Measurements from ENCODE around the gene PCDHGB3. TPM values are rescaled to one million over a fixed set of nuclear protein-coding genes. Genes with fewer than 3 reads are reported as not detected.
A peak's percentile ranks its signal among the peaks of the same experiment; 100 is the strongest.

PCDHGB3 gene
- total RNA-seq, 1 experiment from 2014 or later = 22.7 TPM

GRCh38 chr5:141354900-141355469 is 15.1 kb upstream of the PCDHGB3 start, which contains the start of gene PCDHGA4:
Gene PCDHGA4 (plus strand): TSS chr5:141355021. CDS start chr5:141355108, 87 bp downstream.
- Histone ChIP-seq H2AFZ (ENCODE audit: low read length) (no peak within 1 kb of the TSS), H3K4me3 (ENCODE audit: low read length) (peak within 1 kb of the TSS; percentile 27; the same call in 1 of the 2 replicates)

GRCh38 chr5:141355641-141356040 is 14.4 kb upstream of the PCDHGB3 start:
- Histone ChIP-seq H4K20me1 (ENCODE audit: insufficient read depth, low read depth, low read length) (no peaks in the 10 kb centered on the region), H2AFZ (ENCODE audit: low read length) (no peak overlapping the region), H3K4me2 (ENCODE audit: low read depth, low read length, poor library complexity, severe bottlenecking) (no peak overlapping the region), H3K9ac (ENCODE audit: low read length) (no peak overlapping the region), H3K27ac (ENCODE audit: low read length) (no peak overlapping the region), H3K36me3 (ENCODE audit: insufficient read depth, low read length) (peaks cover 28% of the 10 kb centered on the region; the same call in 1 of the 2 replicates), H3K4me3 (ENCODE audit: low read length) (no peak overlapping the region), H3K27me3 (ENCODE audit: low read length) (no peaks in the 10 kb centered on the region), H3K4me1 (ENCODE audit: low read length) (peaks cover 27% of the 10 kb centered on the region), H3K79me2 (ENCODE audit: low read length) (peaks cover 42% of the 10 kb centered on the region), H3K9me2 (replicated peaks; ENCODE audit: insufficient read depth, low read length) (no peaks in the 10 kb centered on the region), H3K9me3 (ENCODE audit: low read length) (peaks cover 13% of the 10 kb centered on the region)
- no peak for DNase-seq

More at GRCh38 chr5:141354900-141355469, 15.1 kb upstream of the PCDHGB3 start, which contains the start of gene PCDHGA4:
- H3K36me3 ChIP-seq (ENCODE audit: insufficient read depth, low read length) = peaks cover 28% of the 10 kb centered on the region; the same call in 1 of the 2 replicates
- peaks cover 38% of the 10 kb centered on the region for H3K79me2 ChIP-seq (ENCODE audit: low read length)
- H3K9me2 ChIP-seq (replicated peaks; ENCODE audit: insufficient read depth, low read length) = no peaks in the 10 kb centered on the region
- no peaks in the 10 kb centered on the region for H3K27me3 ChIP-seq (ENCODE audit: low read length)
- H3K27ac ChIP-seq (ENCODE audit: low read length) = no peak within 1 kb of the TSS
- H3K4me2 ChIP-seq (ENCODE audit: low read depth, low read length, poor library complexity, severe bottlenecking) = peak within 1 kb of the TSS; percentile 38
- peaks cover 26% of the 10 kb centered on the region for H3K4me1 ChIP-seq (ENCODE audit: low read length)
- peak; percentile 58 for DNase-seq
- peaks cover 13% of the 10 kb centered on the region for H3K9me3 ChIP-seq (ENCODE audit: low read length)
- no peak within 1 kb of the TSS for H3K9ac ChIP-seq (ENCODE audit: low read length)
- no peaks in the 10 kb centered on the region for H4K20me1 ChIP-seq (ENCODE audit: insufficient read depth, low read depth, low read length)

- Histone ChIP-seq H2AFZ (ENCODE audit: low read length) (no peak overlapping the region), H3K4me1 (ENCODE audit: low read length) (peaks cover 24% of the 10 kb centered on the region), H3K9me3 (ENCODE audit: low read length) (peaks cover 15% of the 10 kb centered on the region), H3K36me3 (ENCODE audit: insufficient read depth, low read length) (peaks cover 29% of the 10 kb centered on the region; the same call in 1 of the 2 replicates), H3K4me2 (ENCODE audit: low read depth, low read length, poor library complexity, severe bottlenecking) (no peak overlapping the region), H3K9ac (ENCODE audit: low read length) (no peak overlapping the region), H3K9me2 (replicated peaks; ENCODE audit: insufficient read depth, low read length) (no peaks in the 10 kb centered on the region), H3K4me3 (ENCODE audit: low read length) (no peak overlapping the region), H3K79me2 (ENCODE audit: low read length) (peaks cover 40% of the 10 kb centered on the region), H4K20me1 (ENCODE audit: insufficient read depth, low read depth, low read length) (no peaks in the 10 kb centered on the region), H3K27me3 (ENCODE audit: low read length) (no peaks in the 10 kb centered on the region), H3K27ac (ENCODE audit: low read length) (no peak overlapping the region)
- DNase-seq = no peak
These were observed 13.9 kb upstream of the PCDHGB3 start for GRCh38 chr5:141356133-141356532.

GRCh38 chr5:141356950-141357349 is 13.1 kb upstream of the PCDHGB3 start:
- Histone ChIP-seq H3K36me3 (ENCODE audit: insufficient read depth, low read length) (peaks cover 28% of the 10 kb centered on the region; the same call in 1 of the 2 replicates), H3K9ac (ENCODE audit: low read length) (no peak overlapping the region), H3K9me3 (ENCODE audit: low read length) (peaks cover 19% of the 10 kb centered on the region), H3K79me2 (ENCODE audit: low read length) (peaks cover 38% of the 10 kb centered on the region), H3K4me1 (ENCODE audit: low read length) (peaks cover 24% of the 10 kb centered on the region), H3K27me3 (ENCODE audit: low read length) (no peaks in the 10 kb centered on the region), H4K20me1 (ENCODE audit: insufficient read depth, low read depth, low read length) (no peaks in the 10 kb centered on the region), H3K27ac (ENCODE audit: low read length) (no peak overlapping the region), H2AFZ (ENCODE audit: low read length) (no peak overlapping the region), H3K4me2 (ENCODE audit: low read depth, low read length, poor library complexity, severe bottlenecking) (no peak overlapping the region), H3K4me3 (ENCODE audit: low read length) (no peak overlapping the region), H3K9me2 (replicated peaks; ENCODE audit: insufficient read depth, low read length) (no peaks in the 10 kb centered on the region)
- no peak for DNase-seq

GRCh38 chr5:141359790-141360426 is 10.1 kb upstream of the PCDHGB3 start, which contains the start of gene PCDHGB2:
Gene PCDHGB2 (plus strand): TSS chr5:141359994. CDS start chr5:141360136, 142 bp downstream.
- Histone ChIP-seq H3K79me2 (ENCODE audit: low read length) (peaks cover 35% of the 10 kb centered on the region), H3K9me2 (replicated peaks; ENCODE audit: insufficient read depth, low read length) (no peaks in the 10 kb centered on the region), H2AFZ (ENCODE audit: low read length) (0 out of 2 replicates have a peak within 1 kb of the TSS, but pooled peaks have one; percentile 39), H3K9ac (ENCODE audit: low read length) (peak within 1 kb of the TSS; percentile 70), H3K36me3 (ENCODE audit: insufficient read depth, low read length) (peaks cover 30% of the 10 kb centered on the region), H3K9me3 (ENCODE audit: low read length) (peaks cover 28% of the 10 kb centered on the region), H3K27me3 (ENCODE audit: low read length) (no peaks in the 10 kb centered on the region), H3K4me1 (ENCODE audit: low read length) (peaks cover 39% of the 10 kb centered on the region), H3K4me3 (ENCODE audit: low read length) (peak within 1 kb of the TSS; percentile 67), H4K20me1 (ENCODE audit: insufficient read depth, low read depth, low read length) (no peaks in the 10 kb centered on the region), H3K4me2 (ENCODE audit: low read depth, low read length, poor library complexity, severe bottlenecking) (peak within 1 kb of the TSS; percentile 70), H3K27ac (ENCODE audit: low read length) (peak within 1 kb of the TSS; percentile 67)
- DNase-seq = peak; percentile 87

GRCh38 chr5:141360685-141361084 is 9.4 kb upstream of the PCDHGB3 start:
- no peak for DNase-seq
- Histone ChIP-seq H3K9me3 (ENCODE audit: low read length) (peaks cover 21% of the 10 kb centered on the region; the same call in 1 of the 2 replicates), H3K4me2 (ENCODE audit: low read depth, low read length, poor library complexity, severe bottlenecking) (peak overlapping the region; percentile 70), H3K27me3 (ENCODE audit: low read length) (no peaks in the 10 kb centered on the region), H3K27ac (ENCODE audit: low read length) (peak overlapping the region; percentile 67; the same call in 1 of the 2 replicates), H3K9me2 (replicated peaks; ENCODE audit: insufficient read depth, low read length) (no peaks in the 10 kb centered on the region), H2AFZ (ENCODE audit: low read length) (no peak overlapping the region), H3K9ac (ENCODE audit: low read length) (peak overlapping the region; percentile 70; the same call in 1 of the 2 replicates), H3K36me3 (ENCODE audit: insufficient read depth, low read length) (peaks cover 29% of the 10 kb centered on the region), H4K20me1 (ENCODE audit: insufficient read depth, low read depth, low read length) (no peaks in the 10 kb centered on the region), H3K79me2 (ENCODE audit: low read length) (peaks cover 35% of the 10 kb centered on the region), H3K4me1 (ENCODE audit: low read length) (peaks cover 39% of the 10 kb centered on the region), H3K4me3 (ENCODE audit: low read length) (peak overlapping the region; percentile 67; the same call in 1 of the 2 replicates)

GRCh38 chr5:141362719-141363118 is 7.3 kb upstream of the PCDHGB3 start:
- Histone ChIP-seq H3K4me1 (ENCODE audit: low read length) (peaks cover 40% of the 10 kb centered on the region), H3K9me3 (ENCODE audit: low read length) (peaks cover 24% of the 10 kb centered on the region; the same call in 1 of the 2 replicates), H3K79me2 (ENCODE audit: low read length) (peaks cover 28% of the 10 kb centered on the region), H3K27ac (ENCODE audit: low read length) (peak overlapping the region; percentile 90), H3K27me3 (ENCODE audit: low read length) (no peaks in the 10 kb centered on the region), H3K9me2 (replicated peaks; ENCODE audit: insufficient read depth, low read length) (no peaks in the 10 kb centered on the region), H3K4me3 (ENCODE audit: low read length) (peak overlapping the region; percentile 25; the same call in 1 of the 2 replicates), H3K4me2 (ENCODE audit: low read depth, low read length, poor library complexity, severe bottlenecking) (peak overlapping the region; percentile 42), H3K9ac (ENCODE audit: low read length) (no peak overlapping the region), H3K36me3 (ENCODE audit: insufficient read depth, low read length) (peaks cover 29% of the 10 kb centered on the region), H4K20me1 (ENCODE audit: insufficient read depth, low read depth, low read length) (no peaks in the 10 kb centered on the region), H2AFZ (ENCODE audit: low read length) (no peak overlapping the region)
- peak; percentile 70 for DNase-seq
